HL-60 (cell line): ENCODE data around the gene SMIM10.
A peak's percentile ranks its signal among the peaks of the same experiment; 100 is the strongest.
"Not testable (repeated sequence)": the region's sequence is repeated elsewhere in the genome, so short reads cannot be mapped to it uniquely, and the experiment has no call there.

Experiments
- DNase-seq, 2 experiments: peaks; one replicate each; pipeline ENCODE4 v3.0.0-alpha.2; 2010 to 2020; ENCODE audit warnings: low read depth in 1 of 2, low spot score in 1 of 2
- H3K27ac ChIP-seq: fragments of 250-450 bp; sonication (Bioruptor Pico); replicated peaks from 2 replicates; pipeline ENCODE4 v1.5.1; 2020; ENCODE audit warnings: mild to moderate bottlenecking, moderate library complexity
- H3K27me3 ChIP-seq: fragments of 250-450 bp; sonication (Bioruptor Pico); 2 replicates; pipeline ENCODE4 v1.5.1; 2021; ENCODE audit warnings: mild to moderate bottlenecking, moderate library complexity; ENCODE audit not compliant: insufficient read depth, poor library complexity, severe bottlenecking
- H3K4me3 ChIP-seq: replicated peaks from 2 replicates; pipeline ENCODE4 v1.5.1; 2011; ENCODE audit warnings: mild to moderate bottlenecking, control low read depth, low read length; ENCODE audit not compliant: insufficient read depth
- CTCF ChIP-seq: IDR thresholded peaks from one replicate; pipeline ENCODE4 v1.5.1; 2011; ENCODE audit warnings: low read length, control low read depth, inconsistent platforms; ENCODE audit not compliant: insufficient read depth
- GABPA ChIP-seq: IDR thresholded peaks from 2 replicates; pipeline ENCODE4 v1.6.1; 2012; ENCODE audit warnings: low read depth
- POLR2AphosphoS5 ChIP-seq: IDR thresholded peaks from 2 replicates; pipeline ENCODE4 v1.6.1; 2012; ENCODE audit warnings: low read depth
- REST ChIP-seq: IDR thresholded peaks from 2 replicates; pipeline ENCODE4 v1.6.1; 2012; ENCODE audit warnings: low read depth; ENCODE audit not compliant: insufficient replicate concordance
- SPI1 ChIP-seq: IDR thresholded peaks from 2 replicates; pipeline ENCODE4 v1.6.1; 2012; ENCODE audit warnings: low read depth, mild to moderate bottlenecking, borderline replicate concordance
- long read RNA-seq: library from polyadenylated mRNA; unstranded; transcript quantifications from one replicate; pipeline ENCODE4 v2.0.0, GENCODE V29; 2020

SMIM10 gene
- long read RNA-seq, transcript SMIM10-201 (1 exons, 1,536 nt), result major isoform, 15 of 15 reads
- long read RNA-seq, partial matches to known transcripts, result 0 of 15 reads
- long read RNA-seq, other reads (novel, unspliced or antisense), result 0 of 15 reads

- H3K27ac ChIP-seq, result peak within 1 kb of the TSS; percentile 32
- H3K4me3 ChIP-seq, result no peak within 1 kb of the TSS; the same call in 1 of the 2 replicates
- TF ChIP-seq POLR2AphosphoS5 (peak; percentile 59; the same call in 1 of the 2 replicates), SPI1 (no peak), REST (peak; percentile 35), CTCF (no peak), GABPA (no peak)
- DNase-seq, result peak; percentile 17 to 62
- no peaks in the 10 kb centered on the region for H3K27me3 ChIP-seq
Observed at GRCh38 chrX:134990801-134991481, at the start of gene SMIM10. Gene SMIM10, plus strand, starts transcription at chrX:134990991. Its CDS starts 105 bp downstream, at chrX:134991096.

DNA sequence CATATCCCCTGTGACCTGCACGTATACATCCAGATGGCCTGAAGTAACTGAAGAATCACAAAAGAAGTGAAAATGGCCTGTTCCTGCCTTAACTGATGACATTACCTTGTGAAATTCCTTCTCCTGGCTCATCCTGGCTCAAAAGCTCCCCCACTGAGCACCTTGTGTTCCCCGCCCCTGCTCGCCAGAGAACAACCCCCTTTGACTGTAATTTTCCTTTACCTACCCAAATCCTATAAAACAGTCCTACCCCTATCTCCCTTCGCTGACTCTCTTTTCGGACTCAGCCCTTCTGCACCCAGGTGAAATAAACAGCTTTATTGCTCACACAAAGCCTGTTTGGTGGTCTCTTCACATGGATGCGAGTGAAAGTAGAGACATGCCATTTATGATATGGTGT lies 44.4 kb upstream of the SMIM10 start:
- not testable (repeated sequence) for H3K4me3 ChIP-seq, H3K27ac ChIP-seq, H3K27me3 ChIP-seq, DNase-seq

DNA sequence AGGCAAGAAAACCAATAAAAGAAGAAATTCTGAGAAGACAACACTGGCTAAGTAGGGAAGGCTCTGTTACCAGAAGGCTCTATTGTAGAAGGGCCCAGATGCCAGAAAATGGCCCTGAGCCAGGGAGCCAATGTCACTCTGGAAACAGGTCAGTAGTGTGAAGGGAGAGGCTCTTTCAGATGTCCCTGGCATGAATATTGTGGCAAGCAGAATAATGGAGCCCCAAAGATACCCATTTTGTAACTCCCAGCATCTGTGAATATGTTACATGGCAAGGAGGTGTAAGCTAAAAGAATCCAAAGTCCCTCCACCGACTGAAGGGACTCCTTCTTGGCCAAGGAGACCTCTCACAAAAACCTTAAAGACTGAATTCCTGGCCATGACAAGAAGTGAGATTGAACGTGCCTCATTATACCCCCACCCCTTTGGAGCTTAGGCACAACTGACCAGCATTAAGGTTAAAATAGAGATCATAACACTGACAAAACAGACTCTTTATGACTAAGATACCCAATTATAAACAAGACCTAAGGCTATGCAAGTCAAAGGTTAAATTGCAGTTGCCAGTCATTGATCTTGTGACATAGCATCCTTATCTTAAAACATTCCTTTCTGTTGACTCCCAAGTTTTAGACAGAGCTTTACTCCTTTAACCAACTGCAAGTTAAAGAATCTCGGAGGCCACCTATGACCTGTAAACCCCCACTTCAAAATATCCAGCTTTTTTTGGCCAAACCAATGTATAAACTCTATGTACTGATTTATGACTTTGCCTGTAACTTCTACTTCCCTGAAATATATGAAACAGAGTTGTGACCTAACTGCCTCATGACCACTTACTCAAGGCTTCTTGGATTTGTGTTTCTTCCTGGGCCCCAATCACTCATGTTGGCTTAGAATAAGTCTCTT lies 42.2 kb upstream of the SMIM10 start:
- TF ChIP-seq GABPA, result no peak
- TF ChIP-seq POLR2AphosphoS5, result no peak
- no peak for TF ChIP-seq SPI1
- no peak for TF ChIP-seq CTCF
- TF ChIP-seq REST, result no peak
- no peaks in the 10 kb centered on the region for H3K27me3 ChIP-seq
- no peak overlapping the region for H3K27ac ChIP-seq
- H3K4me3 ChIP-seq, result no peak overlapping the region
- DNase-seq, result no peak

- no peak for DNase-seq
- Histone ChIP-seq H3K4me3 (no peak overlapping the region), H3K27me3 (no peaks in the 10 kb centered on the region), H3K27ac (no peak overlapping the region)
- TF ChIP-seq GABPA (no peak), REST (no peak), SPI1 (no peak), CTCF (no peak), POLR2AphosphoS5 (no peak)
Observed at GRCh38 chrX:134949271-134949670, 41.5 kb upstream of the SMIM10 start.
